Transverse colon (tissue), 4 donors: ENCODE results near the gene TRNT1. TPM values are rescaled to one million over a fixed set of nuclear protein-coding genes. Genes with fewer than 3 reads are reported as not detected.
A peak's percentile ranks its signal among the peaks of the same experiment; 100 is the strongest.

Experiments used
- DNase-seq: peaks from one replicate; pipeline ENCODE4 v3.0.0-alpha.2; 2019
- H3K27ac ChIP-seq, 4 donors: fragments of 200-600 bp; sonication (generic); 2 replicates each; pipeline ENCODE4 v1.5.1; 2016 to 2018; ENCODE audit warnings: inconsistent platforms in 4 of 4
- H3K27me3 ChIP-seq: fragments of 200-600 bp; sonication (generic); 2 replicates; pipeline ENCODE4 v1.5.1; 2017; ENCODE audit warnings: inconsistent platforms
- H3K36me3 ChIP-seq, 4 donors: fragments of 200-600 bp; sonication (generic); 2 replicates each; pipeline ENCODE4 v1.5.1; 2017 to 2019; ENCODE audit warnings: inconsistent platforms in 4 of 4
- H3K4me1 ChIP-seq, 4 donors: fragments of 200-600 bp; sonication (generic); 2 replicates each; pipeline ENCODE4 v1.5.1; 2017 to 2020; ENCODE audit warnings: inconsistent platforms in 4 of 4
- H3K4me3 ChIP-seq, 4 donors: fragments of 200-600 bp; sonication (generic); 1 replicate in 1 of 4; 2 replicates in 3 of 4; pipeline versions ENCODE4 v1.5.1 to v1.6.1; 2017 to 2019; ENCODE audit warnings: inconsistent platforms in 4 of 4
- H3K9me3 ChIP-seq, 2 donors: fragments of 200-600 bp; sonication (generic); 2 replicates each; pipeline ENCODE4 v1.5.1; 2017 to 2019; ENCODE audit warnings: inconsistent platforms in 2 of 2
- EP300 ChIP-seq: sonication (generic); formaldehyde crosslinking; IDR thresholded peaks from one replicate; pipeline ENCODE4 v1.6.1; 2017; ENCODE audit warnings: antibody characterized with exemption, low read depth
- POLR2A ChIP-seq: fragments of 450-650 bp; IDR thresholded peaks from one replicate; pipeline ENCODE4 v1.6.1; 2016; ENCODE audit warnings: antibody characterized with exemption, mild to moderate bottlenecking, moderate library complexity
- POLR2AphosphoS5 ChIP-seq, 3 donors: sonication (generic); formaldehyde crosslinking; IDR thresholded peaks; one replicate each; pipeline ENCODE4 v1.6.1; 2016; ENCODE audit warnings: antibody characterized with exemption in 3 of 3
- WGBS, 2 donors: methylation state at CpG; one replicate each; pipeline ENCODE4 v1.1.5; 2018; ENCODE audit warnings: low coverage in 1 of 2; 5-methylcytosine and 5-hydroxymethylcytosine counted together
- in situ Hi-C, 4 donors: fragments of 200-750 bp; cut with MboI; loops; one replicate each; pipeline versions ENCODE4 v1.15.0 to v1.15.1; 2017; ENCODE audit warnings: low sequenced_read_pairs in 3 of 4, low pct_ligation_motif_present in 1 of 4, low pct_unique_long_range_greater_than_20kb in 1 of 4
- intact Hi-C: fragments of 100-400 bp; cut with DNase I; formaldehyde crosslinking; loops from one replicate; pipeline ENCODE4 v1.15.1; 2023; ENCODE audit warnings: low total_unique reads
- total RNA-seq, 4 donors: library from RNA; depleted of rRNA; stranded (reverse); fragments of >200 nt; gene quantifications; one replicate each; pipeline ENCODE4 v1.1.0, GENCODE V29; 2016
- TF ChIP-seq, protein P1 (sequence below), 5 experiments: fragments of 200-600 bp in 3 of 5; fragments of 450-650 bp in 2 of 5; sonication (generic) in 3 of 5; IDR thresholded peaks; 1 replicate in 2 of 5; 2 replicates in 3 of 5; pipeline ENCODE4 v1.5.1; 2016 to 2017; ENCODE audit warnings: antibody characterized with exemption in 5 of 5, inconsistent platforms in 3 of 5, mild to moderate bottlenecking in 2 of 5, moderate library complexity in 1 of 5

TRNT1 gene
- total RNA-seq, 4 donors from 2014 or later = 16.1 to 75.6 (median 23.9) TPM

DNA sequence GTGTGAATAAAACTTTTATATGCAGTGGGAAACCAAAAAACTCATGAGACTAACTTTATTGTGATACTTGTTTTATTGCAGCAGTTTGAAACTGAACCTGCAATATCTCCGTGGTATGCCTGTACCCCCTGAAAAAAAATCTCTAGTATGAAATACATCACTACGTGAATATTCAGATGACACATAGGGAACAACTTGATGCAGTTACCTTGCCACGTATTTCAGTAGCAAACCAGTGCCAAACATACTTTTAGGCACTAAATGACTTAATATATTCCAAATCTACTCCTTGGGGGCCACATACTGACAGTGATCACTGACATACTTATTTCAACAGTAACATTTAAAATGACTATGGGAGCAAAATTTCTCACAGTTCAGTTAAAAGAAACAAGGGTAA lies 38.9 kb downstream of the TRNT1 start:
- intact Hi-C loops = no loop called here
- Histone ChIP-seq H3K4me3 (no peak overlapping the region), H3K4me1 (no peaks in the 10 kb centered on the region), H3K9me3 (no peaks in the 10 kb centered on the region), H3K36me3 (peaks cover 0 to 67% (median 29%) of the 10 kb centered on the region in 4 donors), H3K27me3 (no peaks in the 10 kb centered on the region), H3K27ac (no peak overlapping the region)
- no peak for DNase-seq
- TF ChIP-seq POLR2A (no peak), EP300 (no peak)
- 86 to 92% methylated on average over 1 to 3 of the region's 3 CpGs for WGBS, 2 donors
- in situ Hi-C loops = no loop called here

DNA sequence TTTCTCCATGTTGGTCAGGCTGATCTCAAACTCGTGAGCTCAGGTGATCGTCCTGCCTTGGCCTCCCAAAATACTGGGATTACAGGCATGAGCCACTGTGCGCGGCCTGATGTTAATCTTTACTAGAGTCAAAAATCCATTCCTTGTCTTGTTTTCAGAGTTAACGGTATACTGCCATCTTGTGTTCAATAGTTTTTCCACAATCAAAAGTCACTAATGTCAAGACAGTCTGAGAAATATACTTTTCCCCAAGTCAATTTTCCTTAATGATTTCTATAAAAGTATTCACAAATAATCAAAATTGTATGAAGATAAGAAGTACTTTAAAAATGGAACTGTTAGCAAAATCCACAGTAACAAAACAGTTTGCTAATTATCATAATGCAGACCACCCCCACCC lies 44.3 kb downstream of the TRNT1 start:
- Histone ChIP-seq H3K36me3 (peaks cover 0 to 63% (median 30%) of the 10 kb centered on the region in 4 donors), H3K4me3 (no peak overlapping the region), H3K27ac (no peak overlapping the region), H3K27me3 (no peaks in the 10 kb centered on the region), H3K4me1 (peaks cover 0 to 16% (median 3%) of the 10 kb centered on the region in 4 donors), H3K9me3 (no peaks in the 10 kb centered on the region)
- in situ Hi-C loops (no loop called here), intact Hi-C loops (no loop called here)
- TF ChIP-seq POLR2A = no peak
- TF ChIP-seq, protein P1, sequence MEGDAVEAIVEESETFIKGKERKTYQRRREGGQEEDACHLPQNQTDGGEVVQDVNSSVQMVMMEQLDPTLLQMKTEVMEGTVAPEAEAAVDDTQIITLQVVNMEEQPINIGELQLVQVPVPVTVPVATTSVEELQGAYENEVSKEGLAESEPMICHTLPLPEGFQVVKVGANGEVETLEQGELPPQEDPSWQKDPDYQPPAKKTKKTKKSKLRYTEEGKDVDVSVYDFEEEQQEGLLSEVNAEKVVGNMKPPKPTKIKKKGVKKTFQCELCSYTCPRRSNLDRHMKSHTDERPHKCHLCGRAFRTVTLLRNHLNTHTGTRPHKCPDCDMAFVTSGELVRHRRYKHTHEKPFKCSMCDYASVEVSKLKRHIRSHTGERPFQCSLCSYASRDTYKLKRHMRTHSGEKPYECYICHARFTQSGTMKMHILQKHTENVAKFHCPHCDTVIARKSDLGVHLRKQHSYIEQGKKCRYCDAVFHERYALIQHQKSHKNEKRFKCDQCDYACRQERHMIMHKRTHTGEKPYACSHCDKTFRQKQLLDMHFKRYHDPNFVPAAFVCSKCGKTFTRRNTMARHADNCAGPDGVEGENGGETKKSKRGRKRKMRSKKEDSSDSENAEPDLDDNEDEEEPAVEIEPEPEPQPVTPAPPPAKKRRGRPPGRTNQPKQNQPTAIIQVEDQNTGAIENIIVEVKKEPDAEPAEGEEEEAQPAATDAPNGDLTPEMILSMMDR (IDR thresholded peaks at IDR 0.05) = peak in 3 of 5 experiments; percentile 20 to 35 (median 29)
- DNase-seq = no peak
- 69 to 80% methylated on average over 2 to 5 of the region's 5 CpGs for WGBS, 2 donors

DNA sequence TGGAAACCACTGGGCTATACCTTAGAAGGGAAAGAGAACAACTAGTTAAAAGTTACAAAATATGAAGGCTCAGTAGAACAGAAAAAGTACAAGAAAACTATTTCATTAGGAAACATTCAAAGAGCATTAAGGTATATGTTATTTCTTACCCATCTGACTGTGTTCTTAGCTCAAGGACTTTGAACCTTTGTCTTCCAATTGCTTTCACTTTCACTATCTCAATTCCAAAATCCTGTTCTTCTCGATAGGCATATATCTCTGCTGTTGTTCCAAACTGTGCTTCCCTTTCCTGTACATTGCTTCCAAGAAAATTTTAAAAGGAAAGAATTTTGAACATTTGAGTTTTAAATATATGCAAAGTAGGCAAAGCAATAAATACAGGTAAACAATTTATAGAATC lies 45.9 kb downstream of the TRNT1 start:
- Histone ChIP-seq H3K9me3 (no peaks in the 10 kb centered on the region), H3K36me3 (peaks cover 0 to 46% (median 21%) of the 10 kb centered on the region in 4 donors), H3K27ac (peak overlapping the region; percentile 46 to 76 (median 60)), H3K4me3 (peak overlapping the region in 1 of 4 donors; percentile 17), H3K4me1 (peaks cover 0 to 28% (median 6%) of the 10 kb centered on the region in 4 donors), H3K27me3 (no peaks in the 10 kb centered on the region)
- no peak for DNase-seq
- intact Hi-C loops = no loop called here
- in situ Hi-C loops = no loop called here
- TF ChIP-seq EP300 (no peak), POLR2A (no peak), POLR2AphosphoS5 (IDR thresholded peaks at IDR 0.05) (no peak)
- TF ChIP-seq, protein P1 (IDR thresholded peaks at IDR 0.05) = no peak
- 11 to 18% methylated on average over 1 of the region's 1 CpG for WGBS, 2 donors

DNA sequence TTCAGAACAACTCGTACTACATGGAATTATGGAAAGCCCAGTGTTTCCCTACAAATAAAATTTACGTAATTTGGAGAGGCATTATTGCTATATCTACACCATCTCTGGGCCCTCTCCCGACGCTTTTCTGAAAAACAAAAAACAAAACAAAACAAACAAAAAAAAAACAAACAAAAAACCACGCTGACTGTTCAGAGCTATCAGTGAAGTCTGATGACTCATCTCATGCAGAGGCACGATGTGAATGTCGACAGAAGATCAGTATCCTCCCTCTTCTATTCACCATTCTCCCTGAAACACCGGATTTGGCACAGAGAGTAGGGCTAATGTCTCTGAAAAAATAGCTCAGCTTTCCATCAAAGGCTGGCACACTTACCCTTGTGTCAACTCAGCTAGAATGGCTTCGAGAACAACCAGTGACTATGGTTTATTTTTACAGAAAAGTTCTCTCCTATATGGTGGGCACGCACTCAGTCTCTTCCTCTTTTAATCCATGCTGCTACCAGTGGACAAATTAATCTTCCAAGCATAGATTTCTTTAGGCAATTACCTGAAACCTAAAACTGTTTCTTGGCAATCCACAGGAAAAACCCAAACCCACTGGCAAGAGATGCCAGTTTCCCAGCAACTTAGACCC lies 51.2 kb downstream of the TRNT1 start:
- peak overlapping the region in 2 of 4 donors; percentile 90 to 97 for H3K4me3 ChIP-seq
- H3K27ac ChIP-seq = peak overlapping the region in 2 of 4 donors; percentile 82 to 89
- in situ Hi-C loops = no loop called here
- no peaks in the 10 kb centered on the region for H3K27me3 ChIP-seq
- H3K36me3 ChIP-seq = peaks cover 0 to 22% (median 7%) of the 10 kb centered on the region in 4 donors
- no peak for TF ChIP-seq POLR2AphosphoS5 (IDR thresholded peaks at IDR 0.05)
- TF ChIP-seq, protein P1 (IDR thresholded peaks at IDR 0.05) = no peak
- no peak for TF ChIP-seq POLR2A
- no peak for TF ChIP-seq EP300
- H3K9me3 ChIP-seq = no peaks in the 10 kb centered on the region
- 54 to 56% methylated on average over 8 to 10 of the region's 10 CpGs for WGBS, 2 donors
- peaks cover 10 to 37% (median 17%) of the 10 kb centered on the region in 4 donors for H3K4me1 ChIP-seq
- intact Hi-C loops = no loop called here
- no peak for DNase-seq
